ENCODE data around the gene ZMIZ1. TPM values are rescaled to one million over a fixed set of nuclear protein-coding genes. Genes with fewer than 3 reads are reported as not detected.

The ZMIZ1 gene
- total and polyA plus RNA-seq, 2 donors (not counting 1 experiment from before 2014, with no cell fraction given) = 6.3 to 30.6 TPM

GRCh38 chr10:79066411-79067240 is 2.1 kb upstream of the ZMIZ1 start:
- DNase-seq (ENCODE audit: low read depth in 2 of 2) = peak in 1 of 2 donors; percentile 51
- H2AFZ ChIP-seq (ENCODE audit: low read length) = no peak overlapping the region
- peak overlapping the region; percentile 85 for H3K27ac ChIP-seq (ENCODE audit: insufficient read depth, low read length)
- H3K9me3 ChIP-seq (ENCODE audit: control insufficient read depth, insufficient read depth, low read depth, low read length) = no peaks in the 10 kb centered on the region
- no peaks in the 10 kb centered on the region for H3K27me3 ChIP-seq (ENCODE audit: control insufficient read depth, insufficient read depth, low read length)
- H3K79me2 ChIP-seq (ENCODE audit: control insufficient read depth, insufficient read depth, low read length) = peaks cover 26% of the 10 kb centered on the region
- no peak for TF ChIP-seq EZH2 (IDR thresholded peaks at IDR 0.05; ENCODE audit: low read length, missing control alignments)
- TF ChIP-seq, protein P1, sequence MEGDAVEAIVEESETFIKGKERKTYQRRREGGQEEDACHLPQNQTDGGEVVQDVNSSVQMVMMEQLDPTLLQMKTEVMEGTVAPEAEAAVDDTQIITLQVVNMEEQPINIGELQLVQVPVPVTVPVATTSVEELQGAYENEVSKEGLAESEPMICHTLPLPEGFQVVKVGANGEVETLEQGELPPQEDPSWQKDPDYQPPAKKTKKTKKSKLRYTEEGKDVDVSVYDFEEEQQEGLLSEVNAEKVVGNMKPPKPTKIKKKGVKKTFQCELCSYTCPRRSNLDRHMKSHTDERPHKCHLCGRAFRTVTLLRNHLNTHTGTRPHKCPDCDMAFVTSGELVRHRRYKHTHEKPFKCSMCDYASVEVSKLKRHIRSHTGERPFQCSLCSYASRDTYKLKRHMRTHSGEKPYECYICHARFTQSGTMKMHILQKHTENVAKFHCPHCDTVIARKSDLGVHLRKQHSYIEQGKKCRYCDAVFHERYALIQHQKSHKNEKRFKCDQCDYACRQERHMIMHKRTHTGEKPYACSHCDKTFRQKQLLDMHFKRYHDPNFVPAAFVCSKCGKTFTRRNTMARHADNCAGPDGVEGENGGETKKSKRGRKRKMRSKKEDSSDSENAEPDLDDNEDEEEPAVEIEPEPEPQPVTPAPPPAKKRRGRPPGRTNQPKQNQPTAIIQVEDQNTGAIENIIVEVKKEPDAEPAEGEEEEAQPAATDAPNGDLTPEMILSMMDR (conservative IDR thresholded peaks at IDR 0.05 in 1 of 2, IDR thresholded peaks at IDR 0.05 in 1 of 2; ENCODE audit: low read depth in 1 of 2, low read length in 2 of 2) = peak; percentile 4 to 30
- H3K4me1 ChIP-seq (ENCODE audit: control insufficient read depth, extremely low read depth, insufficient read depth, low read length) = peaks cover 3% of the 10 kb centered on the region
- H4K20me1 ChIP-seq (ENCODE audit: control insufficient read depth, extremely low read depth, insufficient read depth, low read length) = no peaks in the 10 kb centered on the region
- H3K36me3 ChIP-seq (ENCODE audit: control insufficient read depth, insufficient read depth, low read length) = no peaks in the 10 kb centered on the region
- H3K4me2 ChIP-seq (ENCODE audit: extremely low read depth, insufficient read depth, low read length) = peak overlapping the region; percentile 73
- H3K4me3 ChIP-seq (replicated peaks in 1 of 4; ENCODE audit: control extremely low read depth in 1 of 4, insufficient read depth in 1 of 4, low read depth in 3 of 4, low read length in 4 of 4) = peak overlapping the region; percentile 28 to 74 (median 52)
- H3K9ac ChIP-seq (ENCODE audit: insufficient read depth, low read length) = peak overlapping the region; percentile 33

DNA sequence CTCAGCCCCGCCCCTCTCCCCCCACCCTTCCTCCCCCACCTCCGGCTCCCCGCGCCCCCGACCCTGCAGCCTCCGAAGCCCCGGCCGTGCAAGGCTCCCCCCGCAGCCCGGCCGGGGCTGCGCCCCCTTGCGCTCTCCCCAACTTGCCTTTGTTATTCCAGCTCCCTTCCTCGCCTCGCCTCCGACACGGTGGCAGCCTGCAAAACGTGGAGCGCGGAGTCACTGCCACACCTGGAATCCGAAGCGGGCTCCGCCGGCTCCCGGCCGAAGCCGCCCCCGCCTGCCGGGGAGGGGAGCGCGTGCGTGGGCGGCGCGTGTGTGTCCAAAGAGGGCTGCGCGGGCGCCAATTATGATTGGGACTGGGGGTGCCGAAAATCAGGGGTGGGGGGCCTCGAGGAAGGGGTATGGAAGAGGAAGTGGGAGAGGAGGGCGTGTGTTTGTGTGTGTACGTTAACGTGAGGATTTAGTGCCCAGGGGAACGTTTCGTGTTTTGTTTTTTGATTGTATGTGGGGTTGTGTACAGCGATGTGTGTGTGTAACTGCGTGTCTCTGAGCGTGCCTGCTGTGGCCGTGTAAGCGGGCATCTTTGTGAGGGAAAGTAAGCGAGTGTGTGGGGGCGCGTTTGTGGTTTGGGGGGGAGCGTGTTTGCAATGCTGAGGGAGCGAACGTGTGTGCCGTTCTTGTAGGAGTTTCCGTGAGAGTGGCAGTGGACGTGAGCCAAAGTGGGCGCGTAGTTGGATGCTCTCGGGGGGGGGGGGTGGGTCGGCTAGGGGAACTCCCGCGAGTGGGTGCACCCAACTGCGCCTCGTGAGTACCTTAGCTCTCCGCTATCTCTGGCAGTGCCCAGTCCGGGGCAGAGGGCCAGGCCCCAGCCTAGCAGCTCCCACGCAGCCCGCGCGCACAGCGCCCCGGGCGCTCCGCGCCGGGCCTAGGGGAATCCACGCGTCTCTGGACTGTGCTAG is 1.2 kb upstream of the ZMIZ1 start:
- H3K27ac ChIP-seq (ENCODE audit: insufficient read depth, low read length) = peak overlapping the region; percentile 85
- H2AFZ ChIP-seq (ENCODE audit: low read length) = peak overlapping the region; percentile 71
- no peaks in the 10 kb centered on the region for H3K36me3 ChIP-seq (ENCODE audit: control insufficient read depth, insufficient read depth, low read length)
- H3K4me1 ChIP-seq (ENCODE audit: control insufficient read depth, extremely low read depth, insufficient read depth, low read length) = peaks cover 7% of the 10 kb centered on the region
- H3K4me3 ChIP-seq (replicated peaks in 1 of 4; ENCODE audit: control extremely low read depth in 1 of 4, insufficient read depth in 1 of 4, low read depth in 3 of 4, low read length in 4 of 4) = peak overlapping the region; percentile 49 to 74 (median 56)
- peak; percentile 93 to 94 for DNase-seq (ENCODE audit: low read depth in 2 of 2)
- TF ChIP-seq EZH2 (IDR thresholded peaks at IDR 0.05; ENCODE audit: low read length, missing control alignments) = no peak
- TF ChIP-seq, protein P1 (conservative IDR thresholded peaks at IDR 0.05 in 1 of 2, IDR thresholded peaks at IDR 0.05 in 1 of 2; ENCODE audit: low read depth in 1 of 2, low read length in 2 of 2) = peak; percentile 10 to 31
- H3K9me3 ChIP-seq (ENCODE audit: control insufficient read depth, insufficient read depth, low read depth, low read length) = no peaks in the 10 kb centered on the region
- H3K9ac ChIP-seq (ENCODE audit: insufficient read depth, low read length) = peak overlapping the region; percentile 51
- no peaks in the 10 kb centered on the region for H4K20me1 ChIP-seq (ENCODE audit: control insufficient read depth, extremely low read depth, insufficient read depth, low read length)
- peaks cover 35% of the 10 kb centered on the region for H3K79me2 ChIP-seq (ENCODE audit: control insufficient read depth, insufficient read depth, low read length)
- peak overlapping the region; percentile 86 for H3K4me2 ChIP-seq (ENCODE audit: extremely low read depth, insufficient read depth, low read length)
- no peaks in the 10 kb centered on the region for H3K27me3 ChIP-seq (ENCODE audit: control insufficient read depth, insufficient read depth, low read length)

DNA sequence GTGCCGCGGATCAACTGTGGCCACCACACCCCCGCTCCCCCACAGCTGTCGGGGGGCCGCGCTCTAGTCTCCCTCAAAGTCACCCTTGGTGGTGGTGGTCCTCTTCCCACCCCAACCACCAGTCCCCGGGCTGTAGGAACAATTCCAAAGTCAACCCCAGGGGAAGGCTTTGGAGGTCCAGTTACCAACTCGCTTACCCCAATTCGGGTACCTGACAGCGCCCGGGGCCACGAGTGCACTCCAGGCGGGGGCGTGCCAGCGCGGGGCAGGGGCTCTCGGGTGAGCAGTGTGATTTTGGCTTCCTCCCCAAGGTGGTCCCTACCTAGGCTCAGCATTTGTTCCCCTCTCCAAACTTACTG is 584 bp upstream of the ZMIZ1 start:
- H4K20me1 ChIP-seq (ENCODE audit: control insufficient read depth, extremely low read depth, insufficient read depth, low read length) = no peaks in the 10 kb centered on the region
- peaks cover 41% of the 10 kb centered on the region for H3K79me2 ChIP-seq (ENCODE audit: control insufficient read depth, insufficient read depth, low read length)
- peaks cover 13% of the 10 kb centered on the region for H3K4me1 ChIP-seq (ENCODE audit: control insufficient read depth, extremely low read depth, insufficient read depth, low read length)
- H3K9me3 ChIP-seq (ENCODE audit: control insufficient read depth, insufficient read depth, low read depth, low read length) = no peaks in the 10 kb centered on the region
- no peaks in the 10 kb centered on the region for H3K36me3 ChIP-seq (ENCODE audit: control insufficient read depth, insufficient read depth, low read length)
- no peak for DNase-seq (ENCODE audit: low read depth in 2 of 2)
- H3K4me2 ChIP-seq (ENCODE audit: extremely low read depth, insufficient read depth, low read length) = peak overlapping the region; percentile 86
- peak overlapping the region; percentile 85 for H3K27ac ChIP-seq (ENCODE audit: insufficient read depth, low read length)
- TF ChIP-seq EZH2 (IDR thresholded peaks at IDR 0.05; ENCODE audit: low read length, missing control alignments) = no peak
- TF ChIP-seq, protein P1 (conservative IDR thresholded peaks at IDR 0.05 in 1 of 2, IDR thresholded peaks at IDR 0.05 in 1 of 2; ENCODE audit: low read depth in 1 of 2, low read length in 2 of 2) = peak in 1 of 2 donors; percentile 2
- H2AFZ ChIP-seq (ENCODE audit: low read length) = peak overlapping the region; percentile 7
- H3K4me3 ChIP-seq (replicated peaks in 1 of 4; ENCODE audit: control extremely low read depth in 1 of 4, insufficient read depth in 1 of 4, low read depth in 3 of 4, low read length in 4 of 4) = peak overlapping the region; percentile 47 to 74 (median 52)
- peak overlapping the region; percentile 51 for H3K9ac ChIP-seq (ENCODE audit: insufficient read depth, low read length)
- no peaks in the 10 kb centered on the region for H3K27me3 ChIP-seq (ENCODE audit: control insufficient read depth, insufficient read depth, low read length)

Data from fibroblast of lung (primary cell).